Lung (tissue), 12 donors: Measurements from ENCODE around the gene MED27. TPM values are rescaled to one million over a fixed set of nuclear protein-coding genes. Genes with fewer than 3 reads are reported as not detected.

Source experiments
- ATAC-seq: fragments of 200-7000 bp; cut with Tn5 transposase; one replicate; pipeline ENCODE4 v1.9.1; 2020; ENCODE audit warnings: moderate number of reproducible peaks; ENCODE audit not compliant: insufficient read depth, low FRiP score
- DNase-seq, 3 donors: peaks; one replicate each; pipeline ENCODE4 v3.0.0-alpha.2; 2013 to 2017
- H3K27ac ChIP-seq, 2 donors: one replicate each; pipeline ENCODE4 v1.5.1; 2013; ENCODE audit warnings: mild to moderate bottlenecking in 2 of 2, moderate library complexity in 2 of 2, control low read depth in 1 of 2, inconsistent platforms in 1 of 2, low read depth in 1 of 2, low read length in 1 of 2
- H3K27me3 ChIP-seq, 3 donors: one replicate each; pipeline ENCODE4 v1.5.1; 2013; ENCODE audit warnings: low read length in 2 of 3; ENCODE audit not compliant: control insufficient read depth in 3 of 3, insufficient read depth in 3 of 3
- H3K36me3 ChIP-seq, 4 donors: one replicate each; pipeline ENCODE4 v1.5.1; 2013; ENCODE audit warnings: low read length in 4 of 4, mild to moderate bottlenecking in 1 of 4, moderate library complexity in 1 of 4; ENCODE audit not compliant: control insufficient read depth in 4 of 4, insufficient read depth in 4 of 4
- H3K4me1 ChIP-seq, 5 donors: one replicate each; pipeline ENCODE4 v1.5.1; 2013; ENCODE audit warnings: low read length in 5 of 5, mild to moderate bottlenecking in 2 of 5, moderate library complexity in 1 of 5; ENCODE audit not compliant: control insufficient read depth in 5 of 5, insufficient read depth in 5 of 5
- H3K4me3 ChIP-seq: one replicate; pipeline ENCODE4 v1.5.1; 2013; ENCODE audit warnings: mild to moderate bottlenecking, control low read depth, moderate library complexity
- H3K9ac ChIP-seq, 2 donors: one replicate each; pipeline ENCODE4 v1.5.1; 2013; ENCODE audit warnings: low read length in 2 of 2, control low read depth in 1 of 2; ENCODE audit not compliant: insufficient read depth in 1 of 2
- H3K9me3 ChIP-seq, 4 donors: one replicate each; pipeline ENCODE4 v1.5.1; 2013; ENCODE audit warnings: low read length in 3 of 4, mild to moderate bottlenecking in 1 of 4, moderate library complexity in 1 of 4; ENCODE audit not compliant: control insufficient read depth in 4 of 4, insufficient read depth in 3 of 4
- CTCF ChIP-seq: IDR thresholded peaks from 2 replicates; pipeline ENCODE4 v1.5.1; 2012; ENCODE audit warnings: mild to moderate bottlenecking; ENCODE audit errors: control extremely low read depth, extremely low read depth
- WGBS, 2 donors: extraction: QIAGEN DNeasy Blood & Tissue Kit; methylation state at CpG; one replicate each; pipeline ENCODE4 v1.1.7; 2013; 5-methylcytosine and 5-hydroxymethylcytosine counted together
- polyA plus RNA-seq, 2 donors: library from polyadenylated mRNA; stranded (reverse); fragments of 200-250 nt; gene quantifications; one replicate each; pipeline ENCODE4 v1.2.1, GENCODE V29; 2013
- total RNA-seq, 2 donors: library from RNA; depleted of rRNA in 1 of 2; stranded (reverse); fragments of >200 nt in 1 of 2; gene quantifications; one replicate each; pipeline ENCODE4 v1.2.1, GENCODE V29; 2014 to 2021
- donor health status: control.
- donor health status: control.
- donor health status: Bipolar disorder and iron deficiency.
- donor health status: healthy.
- donor health status: DM: yes; HTN: yes; CAD: no.

MED27 gene
- total and polyA plus RNA-seq, 4 donors = 9.8 to 22.3 (median 16.7) TPM

GRCh38 chr9:131876486-131876885 is 203.2 kb downstream of the MED27 start:
- no peaks in the 10 kb centered on the region for H3K9me3 ChIP-seq
- H3K36me3 ChIP-seq = peaks cover 0 to 8% (median 0%) of the 10 kb centered on the region in 4 donors
- 96 to 98% methylated on average over 16 of the region's 16 CpGs for WGBS, 2 donors
- H3K4me3 ChIP-seq = no peak overlapping the region
- DNase-seq = no peak
- no peak overlapping the region for H3K9ac ChIP-seq
- ATAC-seq = no peak
- no peak overlapping the region for H3K27ac ChIP-seq
- no peak for TF ChIP-seq CTCF
- H3K27me3 ChIP-seq = no peaks in the 10 kb centered on the region
- H3K4me1 ChIP-seq = peaks cover 0 to 3% (median 0%) of the 10 kb centered on the region in 5 donors

- Histone ChIP-seq H3K27ac (no peak overlapping the region), H3K9ac (no peak overlapping the region), H3K4me1 (peaks cover 0 to 2% (median 0%) of the 10 kb centered on the region in 5 donors), H3K4me3 (no peak overlapping the region), H3K27me3 (no peaks in the 10 kb centered on the region), H3K9me3 (no peaks in the 10 kb centered on the region), H3K36me3 (peaks cover 0 to 8% (median 0%) of the 10 kb centered on the region in 4 donors)
- ATAC-seq = no peak
- no peak for DNase-seq
- no peak for TF ChIP-seq CTCF
- WGBS, 2 donors = 85 to 87% methylated on average over 17 of the region's 17 CpGs
Observed at GRCh38 chr9:131875828-131876485, 203.7 kb downstream of the MED27 start.

- TF ChIP-seq CTCF = no peak
- no peak overlapping the region for H3K9ac ChIP-seq
- no peak overlapping the region for H3K27ac ChIP-seq
- WGBS, 2 donors = 94 to 96% methylated on average over 12 of the region's 12 CpGs
- H3K4me1 ChIP-seq = peaks cover 0 to under 1% (median 0%) of the 10 kb centered on the region in 5 donors
- no peak for DNase-seq
- H3K9me3 ChIP-seq = no peaks in the 10 kb centered on the region
- peaks cover 0 to 8% (median 0%) of the 10 kb centered on the region in 4 donors for H3K36me3 ChIP-seq
- no peaks in the 10 kb centered on the region for H3K27me3 ChIP-seq
- H3K4me3 ChIP-seq = no peak overlapping the region
- no peak for ATAC-seq
Observed at GRCh38 chr9:131874916-131875670, 204.6 kb downstream of the MED27 start.
